ENCODE measurements around the gene KLF17. TPM values are rescaled to one million over a fixed set of nuclear protein-coding genes. Genes with fewer than 3 reads are reported as not detected.

The KLF17 gene
- not detected for total RNA-seq
- polyA plus RNA-seq, result not detected
- 0 reads per million in 6 experiments for total RNA-seq

GRCh38 chr1:44118682-44119081 lies at the start of gene KLF17:
Gene KLF17 (plus strand): TSS chr1:44118821. CDS start chr1:44118908, 87 bp downstream.
- POLR2A ChIA-PET, result no interaction called here
- Mint-ChIP-seq H3K27ac (no peak within 1 kb of the TSS), H3K9me3 (no peaks in the 10 kb centered on the region), H3K36me3 (no peaks in the 10 kb centered on the region), H3K4me3 (no peak within 1 kb of the TSS), H3K27me3 (peaks cover 0 to 6% (median 5%) of the 10 kb centered on the region in 5 donors), H3K4me1 (peaks cover 0 to 3% (median 0%) of the 10 kb centered on the region in 4 donors)
- DNase-seq, result no peak
- no peak for ATAC-seq

- POLR2A ChIA-PET, result no interaction called here
- Mint-ChIP-seq H3K4me1 (peaks cover 0 to 41% (median 1%) of the 10 kb centered on the region in 4 donors), H3K36me3 (no peaks in the 10 kb centered on the region), H3K27me3 (peaks cover 18 to 38% (median 32%) of the 10 kb centered on the region in 5 donors), H3K27ac (peak overlapping the region in 1 of 10 donors; percentile 21), H3K4me3 (no peak overlapping the region), H3K9me3 (no peaks in the 10 kb centered on the region)
- DNase-seq (no peak), ATAC-seq (no peak)
These were observed 47.2 kb upstream of the KLF17 start for GRCh38 chr1:44071461-44071860.

- Mint-ChIP-seq H3K27me3 (peaks cover 16 to 38% (median 30%) of the 10 kb centered on the region in 5 donors), H3K4me3 (no peak overlapping the region), H3K4me1 (peaks cover 0 to 39% (median 1%) of the 10 kb centered on the region in 4 donors), H3K36me3 (no peaks in the 10 kb centered on the region), H3K27ac (no peak overlapping the region), H3K9me3 (no peaks in the 10 kb centered on the region)
- DNase-seq (no peak), ATAC-seq (no peak)
- POLR2A ChIA-PET, result no interaction called here
These were observed 46.4 kb upstream of the KLF17 start for GRCh38 chr1:44072204-44072603.

GRCh38 chr1:44072821-44073220 lies 45.8 kb upstream of the KLF17 start:
- no peak for ATAC-seq
- POLR2A ChIA-PET, result interaction anchor here (0.8 kb wide), 1 partner anchor 12 kb away, joined by 5 read pairs; no protein-coding TSS in a partner anchor
- peaks cover 0 to 33% (median 1%) of the 10 kb centered on the region in 4 donors for H3K4me1 Mint-ChIP-seq

GRCh38 chr1:44073528-44073927 lies 45.1 kb upstream of the KLF17 start:
- H3K4me1 Mint-ChIP-seq, result peaks cover 0 to 26% (median 1%) of the 10 kb centered on the region in 4 donors
- H3K27ac Mint-ChIP-seq, result no peak overlapping the region
- ATAC-seq (no peak), DNase-seq (peak in 1 of 10 donors; percentile 3)
- POLR2A ChIA-PET, result interaction anchor here (0.8 kb wide), 1 partner anchor 11 kb away, joined by 5 read pairs; no protein-coding TSS in a partner anchor
- peaks cover 18 to 38% (median 26%) of the 10 kb centered on the region in 5 donors for H3K27me3 Mint-ChIP-seq
- no peaks in the 10 kb centered on the region for H3K36me3 Mint-ChIP-seq
- no peaks in the 10 kb centered on the region for H3K9me3 Mint-ChIP-seq
- no peak overlapping the region for H3K4me3 Mint-ChIP-seq

More at GRCh38 chr1:44072821-44073220, 45.8 kb upstream of the KLF17 start:
- peaks cover 18 to 38% (median 26%) of the 10 kb centered on the region in 5 donors for H3K27me3 Mint-ChIP-seq
- no peaks in the 10 kb centered on the region for H3K36me3 Mint-ChIP-seq
- DNase-seq, result no peak
- H3K4me3 Mint-ChIP-seq, result no peak overlapping the region
- no peaks in the 10 kb centered on the region for H3K9me3 Mint-ChIP-seq
- H3K27ac Mint-ChIP-seq, result no peak overlapping the region

GRCh38 chr1:44074415-44074814 lies 44.2 kb upstream of the KLF17 start:
- no peak overlapping the region for H3K4me3 Mint-ChIP-seq
- H3K27me3 Mint-ChIP-seq, result peaks cover 15 to 32% (median 22%) of the 10 kb centered on the region in 5 donors
- POLR2A ChIA-PET, result no interaction called here
- H3K4me1 Mint-ChIP-seq, result peaks cover 0 to 19% (median 1%) of the 10 kb centered on the region in 4 donors
- no peaks in the 10 kb centered on the region for H3K9me3 Mint-ChIP-seq
- ATAC-seq, result no peak
- no peaks in the 10 kb centered on the region for H3K36me3 Mint-ChIP-seq
- no peak for DNase-seq
- H3K27ac Mint-ChIP-seq, result no peak overlapping the region

GRCh38 chr1:44076066-44076465 lies 42.6 kb upstream of the KLF17 start:
- no peaks in the 10 kb centered on the region for H3K9me3 Mint-ChIP-seq
- POLR2A ChIA-PET, result no interaction called here
- no peak for ATAC-seq
- peaks cover 0 to 14% (median 1%) of the 10 kb centered on the region in 4 donors for H3K4me1 Mint-ChIP-seq
- peaks cover 11 to 30% (median 16%) of the 10 kb centered on the region in 5 donors for H3K27me3 Mint-ChIP-seq
- peak overlapping the region in 1 of 10 donors; percentile 48 for H3K27ac Mint-ChIP-seq
- H3K36me3 Mint-ChIP-seq, result no peaks in the 10 kb centered on the region
- H3K4me3 Mint-ChIP-seq, result no peak overlapping the region
- no peak for DNase-seq

GRCh38 chr1:44077421-44077820 lies 41.2 kb upstream of the KLF17 start:
- DNase-seq (no peak), ATAC-seq (no peak)
- Mint-ChIP-seq H3K4me1 (peaks cover 0 to 14% (median 0%) of the 10 kb centered on the region in 4 donors), H3K27me3 (peaks cover 3 to 24% (median 9%) of the 10 kb centered on the region in 5 donors), H3K9me3 (no peaks in the 10 kb centered on the region), H3K27ac (no peak overlapping the region), H3K36me3 (no peaks in the 10 kb centered on the region), H3K4me3 (no peak overlapping the region)
- POLR2A ChIA-PET, result no interaction called here

GRCh38 chr1:44078104-44078503 lies 40.5 kb upstream of the KLF17 start:
- H3K9me3 Mint-ChIP-seq, result no peaks in the 10 kb centered on the region
- DNase-seq, result no peak
- H3K4me3 Mint-ChIP-seq, result no peak overlapping the region
- no peaks in the 10 kb centered on the region for H3K36me3 Mint-ChIP-seq
- H3K27me3 Mint-ChIP-seq, result peaks cover 0 to 22% (median 8%) of the 10 kb centered on the region in 5 donors
- POLR2A ChIA-PET, result no interaction called here
- no peak for ATAC-seq
- H3K27ac Mint-ChIP-seq, result no peak overlapping the region
- peaks cover 0 to 9% (median 0%) of the 10 kb centered on the region in 4 donors for H3K4me1 Mint-ChIP-seq

GRCh38 chr1:44079566-44079965 lies 39.1 kb upstream of the KLF17 start:
- H3K9me3 Mint-ChIP-seq, result no peaks in the 10 kb centered on the region
- H3K4me1 Mint-ChIP-seq, result no peaks in the 10 kb centered on the region
- POLR2A ChIA-PET, result no interaction called here
- no peak overlapping the region for H3K27ac Mint-ChIP-seq
- peaks cover 0 to 18% (median 13%) of the 10 kb centered on the region in 5 donors for H3K27me3 Mint-ChIP-seq
- no peak for ATAC-seq
- H3K36me3 Mint-ChIP-seq, result no peaks in the 10 kb centered on the region
- no peak for DNase-seq
- H3K4me3 Mint-ChIP-seq, result no peak overlapping the region

GRCh38 chr1:44084998-44085675 lies 33.5 kb upstream of the KLF17 start:
- POLR2A ChIA-PET, result interaction anchor here (1.0 kb wide), 1 partner anchor 12 kb away, joined by 5 read pairs; no protein-coding TSS in a partner anchor

GRCh38 chr1:44086692-44087474 lies 31.7 kb upstream of the KLF17 start:
- H3K4me1 Mint-ChIP-seq, result no peaks in the 10 kb centered on the region
- ATAC-seq (no peak), DNase-seq (no peak)
- H3K36me3 Mint-ChIP-seq, result no peaks in the 10 kb centered on the region
- POLR2A ChIA-PET, result no interaction called here
- H3K27ac Mint-ChIP-seq, result no peak overlapping the region
- H3K9me3 Mint-ChIP-seq, result no peaks in the 10 kb centered on the region
- peaks cover 32 to 55% (median 36%) of the 10 kb centered on the region in 5 donors for H3K27me3 Mint-ChIP-seq
- H3K4me3 Mint-ChIP-seq, result no peak overlapping the region

More at GRCh38 chr1:44084998-44085675, 33.5 kb upstream of the KLF17 start:
- Mint-ChIP-seq H3K27me3 (peaks cover 28 to 47% (median 33%) of the 10 kb centered on the region in 5 donors), H3K36me3 (no peaks in the 10 kb centered on the region), H3K9me3 (no peaks in the 10 kb centered on the region), H3K4me3 (no peak overlapping the region), H3K4me1 (no peaks in the 10 kb centered on the region), H3K27ac (no peak overlapping the region)
- no peak for ATAC-seq
- DNase-seq, result no peak

Measured in naive thymus-derived CD8-positive, alpha-beta T cell (primary cell).